ENCODE results near the gene AMBP.

AMBP gene

DNA sequence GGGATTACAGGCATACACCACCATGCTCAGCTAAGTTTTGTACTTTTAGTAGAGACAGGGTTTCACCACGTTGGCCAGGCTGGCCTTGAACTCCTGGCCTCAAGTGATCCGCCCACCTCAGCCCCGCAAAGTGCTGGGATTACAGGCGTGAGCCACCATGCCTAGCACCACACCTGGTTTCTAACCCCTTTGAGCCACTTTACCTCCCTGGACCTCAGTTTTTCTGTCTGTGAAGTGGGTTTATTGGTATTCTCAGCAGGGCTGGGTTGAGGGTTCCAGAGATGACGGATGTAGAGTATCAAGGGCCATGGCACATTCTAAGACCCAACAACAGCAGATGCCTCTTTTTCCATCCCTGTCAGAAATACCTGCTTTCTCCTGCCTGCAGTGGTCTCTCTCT is 38.6 kb downstream of the AMBP start:
- TF ChIP-seq, protein P1, sequence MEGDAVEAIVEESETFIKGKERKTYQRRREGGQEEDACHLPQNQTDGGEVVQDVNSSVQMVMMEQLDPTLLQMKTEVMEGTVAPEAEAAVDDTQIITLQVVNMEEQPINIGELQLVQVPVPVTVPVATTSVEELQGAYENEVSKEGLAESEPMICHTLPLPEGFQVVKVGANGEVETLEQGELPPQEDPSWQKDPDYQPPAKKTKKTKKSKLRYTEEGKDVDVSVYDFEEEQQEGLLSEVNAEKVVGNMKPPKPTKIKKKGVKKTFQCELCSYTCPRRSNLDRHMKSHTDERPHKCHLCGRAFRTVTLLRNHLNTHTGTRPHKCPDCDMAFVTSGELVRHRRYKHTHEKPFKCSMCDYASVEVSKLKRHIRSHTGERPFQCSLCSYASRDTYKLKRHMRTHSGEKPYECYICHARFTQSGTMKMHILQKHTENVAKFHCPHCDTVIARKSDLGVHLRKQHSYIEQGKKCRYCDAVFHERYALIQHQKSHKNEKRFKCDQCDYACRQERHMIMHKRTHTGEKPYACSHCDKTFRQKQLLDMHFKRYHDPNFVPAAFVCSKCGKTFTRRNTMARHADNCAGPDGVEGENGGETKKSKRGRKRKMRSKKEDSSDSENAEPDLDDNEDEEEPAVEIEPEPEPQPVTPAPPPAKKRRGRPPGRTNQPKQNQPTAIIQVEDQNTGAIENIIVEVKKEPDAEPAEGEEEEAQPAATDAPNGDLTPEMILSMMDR (IDR thresholded peaks at IDR 0.05; ENCODE audit: insufficient read depth, low read length, missing control alignments), result no peak
- DNase-seq (ENCODE audit: low read depth, low spot score), result no peak
- ChIA-PET POLR2A (no interaction called here), CTCF (interaction anchor here (1.1 kb wide), 1 partner anchor 232 kb away, joined by 6 read pairs; no protein-coding TSS in a partner anchor)
- H3K4me3 ChIP-seq (ENCODE audit: low read depth, low read length), result no peak overlapping the region

DNA sequence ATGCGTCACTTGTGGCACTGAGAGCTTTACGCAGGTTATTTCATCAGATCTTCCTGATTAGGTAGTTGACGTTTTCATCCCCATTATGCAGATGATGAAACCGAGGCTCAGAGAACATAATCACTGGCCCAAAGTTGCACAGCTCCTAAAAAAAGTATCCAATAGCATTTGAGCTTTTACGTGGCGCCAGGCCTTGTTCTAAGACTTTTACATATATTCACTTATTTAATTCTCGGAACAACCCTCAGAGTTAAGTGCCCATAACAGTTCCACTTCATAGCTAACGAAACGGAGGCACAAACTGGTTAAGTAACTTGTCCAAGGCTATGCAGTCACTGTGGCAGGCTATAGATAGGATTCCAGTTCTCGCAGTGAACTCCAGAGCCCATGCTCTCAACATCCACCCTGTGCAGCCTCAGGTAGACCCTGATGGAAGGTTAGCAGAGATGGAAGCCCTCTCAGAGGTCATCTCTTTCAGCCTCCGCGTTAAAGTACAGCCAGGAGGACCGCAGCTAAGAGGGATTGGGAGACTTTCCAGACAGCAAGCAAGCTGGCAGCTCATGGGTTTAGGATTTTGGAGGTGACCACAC is 39.3 kb downstream of the AMBP start:
- CTCF ChIA-PET, result interaction anchor here (1.1 to 1.5 kb wide), 4 partner anchors 8 to 301 kb away, joined by 4 to 6 read pairs (median 5); no protein-coding TSS in a partner anchor
- no peak for DNase-seq (ENCODE audit: low read depth, low spot score)
- TF ChIP-seq, protein P1 (IDR thresholded peaks at IDR 0.05; ENCODE audit: insufficient read depth, low read length, missing control alignments), result no peak
- H3K4me3 ChIP-seq (ENCODE audit: low read depth, low read length), result no peak overlapping the region
- POLR2A ChIA-PET, result no interaction called here

DNA sequence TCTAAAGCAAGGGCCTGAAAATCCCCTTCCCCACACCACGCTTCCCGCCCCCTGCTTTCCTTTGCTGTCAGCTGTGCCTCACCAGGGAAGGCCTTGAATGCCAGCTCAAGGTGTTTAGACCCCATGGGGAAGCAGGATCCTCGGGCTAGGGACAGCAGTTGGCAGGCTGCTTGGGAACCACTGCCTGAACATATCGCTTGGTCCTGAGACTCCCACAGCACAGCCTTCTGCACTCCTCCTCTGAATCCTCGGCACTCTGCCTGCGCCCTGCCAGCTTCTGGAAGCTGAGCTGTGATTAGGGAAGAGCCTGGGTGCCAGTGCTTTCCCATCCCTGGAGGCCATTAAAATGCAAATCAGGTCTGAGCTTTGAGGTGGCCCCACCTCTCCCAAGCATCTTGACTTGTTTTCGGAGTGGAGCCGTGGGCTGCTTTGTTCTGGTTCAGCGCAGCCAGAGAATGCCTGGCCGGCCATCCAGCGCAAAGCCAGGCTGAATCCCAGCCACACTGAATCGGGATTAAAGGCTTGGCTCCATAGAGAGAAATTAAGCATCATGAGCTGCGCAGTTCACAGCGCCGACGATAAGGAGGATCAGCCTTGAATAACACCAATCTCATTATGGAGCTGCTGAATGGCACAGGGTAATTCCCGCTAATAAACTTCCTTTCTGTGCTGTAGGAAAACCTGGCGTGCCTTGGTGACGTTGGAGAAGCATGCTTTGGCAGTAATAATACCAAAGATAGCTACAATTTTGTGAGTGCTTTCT is 40.0 kb downstream of the AMBP start:
- H3K4me3 ChIP-seq (ENCODE audit: low read depth, low read length), result no peak overlapping the region
- no peak for DNase-seq (ENCODE audit: low read depth, low spot score)
- TF ChIP-seq, protein P1 (IDR thresholded peaks at IDR 0.05; ENCODE audit: insufficient read depth, low read length, missing control alignments), result no peak
- CTCF ChIA-PET, result interaction anchor here (1.2 to 2.9 kb wide), 4 partner anchors 9 to 301 kb away, joined by 4 to 11 read pairs (median 5); no protein-coding TSS in a partner anchor
- POLR2A ChIA-PET, result no interaction called here

DNA sequence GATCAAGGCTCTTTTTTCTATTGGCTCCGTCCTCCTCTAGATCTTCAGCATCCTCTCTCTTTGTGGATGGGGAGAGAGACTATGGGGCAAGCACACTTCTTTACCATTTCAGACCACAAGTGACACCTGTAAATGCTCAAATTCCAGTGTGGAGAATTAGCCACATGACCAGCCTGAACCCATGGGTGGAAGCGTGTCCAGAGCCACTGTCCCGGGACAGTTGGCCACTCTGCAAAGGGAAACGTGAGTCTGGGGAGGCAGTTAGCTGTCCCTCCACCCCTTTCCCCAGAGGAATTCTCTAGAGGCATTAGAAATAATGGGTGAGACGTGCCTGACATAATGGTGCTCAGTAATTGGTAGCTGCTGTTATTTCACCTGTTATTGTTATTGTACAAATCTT is 40.9 kb downstream of the AMBP start:
- ChIA-PET POLR2A (no interaction called here), CTCF (interaction anchor here (1.5 to 2.9 kb wide), 2 partner anchors 46 to 300 kb away, joined by 4 to 11 read pairs; no protein-coding TSS in a partner anchor)
- no peak for DNase-seq (ENCODE audit: low read depth, low spot score)
- TF ChIP-seq, protein P1 (IDR thresholded peaks at IDR 0.05; ENCODE audit: insufficient read depth, low read length, missing control alignments), result no peak
- no peak overlapping the region for H3K4me3 ChIP-seq (ENCODE audit: low read depth, low read length)

DNA sequence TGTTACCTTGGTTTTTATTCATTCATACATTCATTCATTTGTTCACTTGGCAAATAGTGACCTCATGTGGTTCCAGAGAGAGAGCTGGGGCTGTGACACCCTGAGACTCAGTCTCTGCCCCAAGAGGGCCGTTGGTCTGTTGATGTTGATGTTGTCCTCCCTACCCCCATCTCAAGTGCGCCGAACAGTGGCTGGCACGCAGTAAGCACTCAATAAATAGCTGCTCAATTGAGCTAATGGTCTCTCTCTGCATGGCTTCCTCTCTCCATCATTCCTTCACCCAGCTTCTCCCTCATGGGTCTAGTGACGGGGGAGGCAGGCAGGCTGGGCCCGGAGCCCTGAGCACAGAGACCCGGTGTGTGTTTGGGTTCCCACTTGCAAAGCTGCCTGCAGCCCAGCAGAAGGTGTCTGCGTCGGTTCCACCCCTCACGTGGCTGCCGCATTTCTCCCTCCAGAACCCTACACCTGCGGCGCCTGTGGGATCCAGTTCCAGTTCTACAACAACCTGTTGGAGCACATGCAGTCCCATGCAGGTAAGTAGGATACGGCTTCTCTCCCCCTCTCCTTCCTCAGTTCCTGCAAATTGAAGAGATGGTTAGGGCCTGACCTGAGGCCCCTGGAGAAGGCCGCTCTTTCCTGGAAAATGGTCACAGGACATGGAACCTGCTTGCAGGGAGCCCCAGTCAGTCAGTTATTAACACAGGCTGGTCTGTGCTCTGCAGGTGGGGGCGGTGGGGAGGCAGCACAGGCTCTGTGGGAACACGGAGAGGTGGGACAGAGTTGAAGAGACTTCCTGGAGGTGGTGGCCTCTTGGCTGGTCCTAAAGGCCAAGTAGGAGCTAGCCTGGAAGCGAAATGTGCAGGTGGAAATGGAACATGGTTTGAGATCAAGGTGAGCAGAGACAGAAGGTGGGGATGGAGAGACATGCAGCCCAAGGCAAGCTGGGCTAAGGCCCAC is 42.0 kb downstream of the AMBP start:
- H3K4me3 ChIP-seq (ENCODE audit: low read depth, low read length), result no peak overlapping the region
- POLR2A ChIA-PET, result no interaction called here
- no peak for DNase-seq (ENCODE audit: low read depth, low spot score)
- TF ChIP-seq, protein P1 (IDR thresholded peaks at IDR 0.05; ENCODE audit: insufficient read depth, low read length, missing control alignments), result no peak
- CTCF ChIA-PET, result interaction anchor here (0.9 to 2.9 kb wide), 4 partner anchors 11 to 228 kb away, joined by 3 to 11 read pairs (median 4); no protein-coding TSS in a partner anchor
